NCI-H1436 (cell line): ENCODE measurements around the gene SDK2.
A peak's percentile ranks its signal among the peaks of the same experiment; 100 is the strongest.
"Not testable (repeated sequence)": the region's sequence is repeated elsewhere in the genome, so short reads cannot be mapped to it uniquely, and the experiment has no call there.

Experiments used
- DNase-seq: peaks from one replicate; lab custom pipeline; 2025; lab: John Stamatoyannopoulos, UW

SDK2 gene

DNA sequence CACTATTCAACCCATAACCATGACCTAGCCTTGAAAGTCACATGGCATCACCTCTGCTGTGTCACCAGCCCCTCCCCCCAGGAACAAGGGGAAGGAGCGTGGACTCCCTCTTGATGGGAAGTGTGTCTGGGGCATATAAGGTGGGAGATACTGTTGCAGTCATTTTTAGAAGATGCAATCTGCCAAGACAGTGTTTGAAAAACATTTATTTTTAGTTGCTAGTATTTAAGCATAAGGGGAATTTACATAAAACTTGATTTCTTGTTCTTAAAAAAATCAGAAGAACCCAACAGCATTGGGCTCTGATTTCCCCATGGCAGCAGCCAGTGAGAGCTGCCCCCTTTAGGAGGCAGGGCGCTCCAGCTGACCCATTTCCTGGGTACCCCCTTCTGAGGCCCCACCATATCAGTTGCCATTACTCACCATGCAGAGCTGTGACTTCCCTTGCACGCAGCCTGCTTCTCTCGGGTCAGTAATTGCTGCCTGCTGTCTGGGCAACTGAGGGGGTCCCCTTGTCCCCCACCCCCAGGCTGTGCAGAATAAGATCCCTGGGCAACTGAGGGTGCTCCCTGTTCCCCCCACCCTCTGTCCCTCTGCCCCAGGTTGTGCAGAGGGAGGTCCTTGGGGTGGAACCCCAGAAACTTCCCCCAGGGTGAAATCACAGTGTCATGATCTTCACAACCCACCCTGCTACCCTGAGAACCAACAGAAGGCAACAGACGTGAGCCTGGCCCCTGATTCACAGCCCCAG, 320.7 kb downstream of the SDK2 start:
- DNase-seq: no peak

DNA sequence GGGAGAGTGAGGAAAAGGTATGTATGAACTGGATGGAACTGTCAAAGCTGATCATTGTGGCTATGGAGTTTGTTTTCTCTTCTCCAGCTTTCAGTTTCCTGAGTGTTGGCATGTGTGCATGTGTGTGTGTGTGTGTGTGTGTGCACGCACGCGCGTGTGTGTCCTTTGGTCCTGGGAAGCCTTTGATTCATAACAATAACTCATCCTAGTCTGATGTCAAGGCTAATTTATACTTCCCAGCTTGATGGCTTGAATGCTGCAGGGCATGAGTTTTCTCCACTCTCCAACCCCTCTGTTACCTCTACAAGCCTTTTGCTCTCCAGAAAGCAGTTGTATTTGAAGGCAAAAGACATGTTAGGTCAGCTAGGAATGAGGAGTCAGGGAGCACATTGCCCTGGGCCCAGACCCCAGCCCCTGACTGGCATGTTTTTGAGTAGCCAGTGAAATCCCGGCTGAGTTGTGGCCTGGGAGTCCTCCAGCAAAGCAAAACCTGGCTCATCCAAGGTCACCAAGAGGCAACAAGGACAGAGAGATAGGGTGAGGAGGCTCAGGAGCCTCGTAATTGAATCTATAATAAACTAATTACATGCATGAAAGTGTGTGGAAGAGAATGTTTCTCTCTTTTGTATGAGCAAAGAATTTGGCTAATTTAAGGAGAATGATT, 323.5 kb downstream of the SDK2 start:
- DNase-seq: no peak

DNA sequence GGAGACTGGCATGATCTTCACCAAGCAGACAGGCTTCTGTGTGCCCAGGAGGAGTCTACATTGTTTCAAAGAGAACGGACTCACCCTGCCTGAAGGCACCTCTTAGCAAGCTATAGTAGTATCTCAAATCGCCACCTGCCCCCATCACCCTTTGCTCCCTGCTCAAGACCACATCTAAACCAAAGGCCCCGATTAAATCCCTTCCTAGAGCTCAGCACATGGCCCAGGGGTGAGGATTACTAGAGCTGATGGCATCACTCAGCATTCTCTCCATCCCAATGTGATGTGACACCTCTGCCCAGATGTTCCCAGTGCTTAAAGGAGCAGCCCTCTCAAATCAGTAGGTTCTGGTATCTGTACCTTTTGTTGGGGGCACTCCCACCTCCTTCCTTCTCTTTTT, 324.5 kb downstream of the SDK2 start:
- DNase-seq: no peak

DNA sequence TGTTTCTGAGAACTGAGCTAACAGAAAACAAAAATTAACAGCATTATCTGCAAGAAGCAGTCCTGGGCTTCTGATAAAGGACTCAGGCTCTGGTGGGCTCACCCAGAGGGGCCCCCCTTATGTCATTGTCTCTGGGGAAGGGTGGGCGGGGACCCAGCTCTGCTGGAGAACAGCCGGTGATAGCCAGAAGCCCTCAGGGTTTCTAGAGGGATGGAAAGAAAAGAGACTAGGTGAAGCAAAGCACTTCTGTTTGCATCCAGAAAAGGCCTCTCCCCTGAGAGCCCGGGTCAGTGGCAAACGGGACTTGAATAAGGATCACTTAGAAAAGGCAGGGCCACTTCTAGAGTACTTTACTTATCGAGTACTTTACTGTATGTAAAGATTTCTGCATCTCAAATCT, 325.4 kb downstream of the SDK2 start:
- DNase-seq: peak; percentile 38

DNA sequence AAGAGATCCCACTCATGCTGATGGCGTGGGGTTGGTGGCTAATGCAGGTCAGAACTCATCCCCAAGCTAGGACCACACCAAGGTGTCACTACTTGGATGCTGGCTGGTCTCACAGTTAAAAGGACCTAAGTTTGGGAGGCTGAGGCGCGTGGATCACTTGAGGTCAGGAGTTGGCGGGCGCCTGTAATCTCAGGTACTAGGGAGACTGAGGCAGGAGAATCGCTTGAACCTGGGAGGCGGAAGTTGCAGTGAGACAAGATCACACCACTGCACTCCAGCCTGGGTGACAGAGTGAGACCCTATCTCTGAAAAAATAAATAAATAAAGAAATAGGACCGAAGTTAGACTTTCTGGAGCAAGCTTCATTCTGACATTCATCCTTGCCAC, 325.8 kb downstream of the SDK2 start:
- DNase-seq: no peak

DNA sequence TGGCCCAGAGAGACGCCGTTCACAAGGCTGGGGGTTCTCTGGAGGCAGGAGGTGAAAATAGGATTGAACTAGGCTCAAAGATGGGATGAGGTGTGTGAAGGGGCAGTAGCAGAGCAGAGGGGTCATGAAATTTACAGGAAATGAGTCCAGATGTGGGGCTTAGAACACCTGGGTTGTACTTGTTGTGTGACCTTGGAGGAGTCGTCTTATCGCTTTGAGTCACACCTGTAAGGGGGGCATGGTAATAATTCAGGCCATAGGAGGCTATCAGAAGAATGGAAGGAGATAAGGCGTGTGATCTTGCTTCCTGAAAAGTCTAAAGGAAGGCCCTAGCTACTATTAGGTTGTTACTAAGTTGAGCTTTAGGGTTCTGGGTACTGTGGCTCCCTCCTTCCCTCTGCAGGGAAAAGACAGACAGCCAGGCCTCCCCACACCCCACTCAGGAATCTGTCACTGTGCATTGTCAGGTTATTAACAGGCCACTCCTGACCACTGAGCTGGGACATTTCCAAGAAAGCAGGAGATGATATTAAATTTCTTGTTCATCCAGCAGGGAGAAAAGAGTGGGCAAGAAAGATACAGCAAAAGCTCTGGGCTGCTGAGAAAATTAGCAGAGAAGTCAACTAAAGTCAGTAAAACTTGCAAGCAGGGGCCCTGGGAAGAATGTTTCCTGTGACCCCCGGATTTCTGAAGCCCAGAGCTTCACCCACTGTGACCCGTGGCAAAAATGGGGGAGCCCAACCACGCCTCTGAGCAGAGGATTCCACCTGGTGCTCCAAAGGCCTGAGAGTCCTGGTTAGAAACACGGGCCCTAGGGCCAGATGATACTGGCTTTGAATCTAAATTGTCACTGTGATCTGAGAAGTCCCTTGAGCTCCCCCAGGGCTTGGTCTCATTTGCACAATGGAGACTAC, 326.5 kb downstream of the SDK2 start:
- DNase-seq: no peak

DNA sequence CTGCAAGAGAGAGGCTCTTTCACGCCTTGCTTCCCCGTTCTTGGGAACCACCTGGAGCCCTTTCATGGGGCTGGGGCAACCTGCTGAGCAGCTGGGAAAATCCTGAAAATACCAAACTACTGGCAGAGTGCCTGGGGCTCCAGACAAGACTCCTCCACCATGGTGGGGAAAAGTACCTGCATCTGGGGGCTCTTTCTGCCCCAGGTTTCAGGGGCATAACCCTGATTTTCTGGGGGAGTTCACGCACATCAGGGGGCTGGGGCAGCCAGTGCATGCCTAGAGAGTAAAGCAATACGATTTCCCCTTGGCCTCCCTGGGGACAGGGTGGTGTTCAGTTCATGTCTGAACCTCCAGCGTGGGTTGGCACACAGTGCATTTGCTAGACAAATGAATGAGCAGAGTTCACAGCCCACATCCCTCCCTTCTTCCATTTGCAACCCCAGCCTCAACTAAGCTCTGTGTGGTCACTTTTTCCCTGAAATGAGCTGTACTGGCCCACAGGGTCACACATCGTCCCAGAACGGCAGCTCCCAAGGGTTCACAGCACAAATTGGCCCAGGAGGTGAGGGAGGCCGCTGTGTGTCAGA, 327.2 kb downstream of the SDK2 start:
- no peak for DNase-seq

DNA sequence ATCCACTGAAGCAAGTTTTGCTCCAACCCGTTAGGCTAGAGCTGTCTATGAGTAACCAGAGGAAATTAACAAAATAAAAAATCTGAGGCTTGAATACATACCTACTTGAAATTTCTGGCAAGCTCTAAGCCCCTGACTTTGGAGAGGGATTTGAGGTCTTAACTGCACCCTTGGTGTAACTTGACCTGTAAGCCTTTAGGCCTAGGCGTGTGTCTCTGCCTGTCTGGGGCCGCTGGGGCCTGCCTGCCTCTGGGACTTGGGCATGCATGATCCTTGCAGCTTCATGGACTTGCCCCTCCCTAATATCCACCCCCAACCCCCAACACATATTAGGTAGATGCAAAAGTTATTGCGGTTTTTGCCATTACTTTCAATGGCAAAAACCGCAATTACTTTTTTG, 328.8 kb downstream of the SDK2 start:
- DNase-seq: no peak

DNA sequence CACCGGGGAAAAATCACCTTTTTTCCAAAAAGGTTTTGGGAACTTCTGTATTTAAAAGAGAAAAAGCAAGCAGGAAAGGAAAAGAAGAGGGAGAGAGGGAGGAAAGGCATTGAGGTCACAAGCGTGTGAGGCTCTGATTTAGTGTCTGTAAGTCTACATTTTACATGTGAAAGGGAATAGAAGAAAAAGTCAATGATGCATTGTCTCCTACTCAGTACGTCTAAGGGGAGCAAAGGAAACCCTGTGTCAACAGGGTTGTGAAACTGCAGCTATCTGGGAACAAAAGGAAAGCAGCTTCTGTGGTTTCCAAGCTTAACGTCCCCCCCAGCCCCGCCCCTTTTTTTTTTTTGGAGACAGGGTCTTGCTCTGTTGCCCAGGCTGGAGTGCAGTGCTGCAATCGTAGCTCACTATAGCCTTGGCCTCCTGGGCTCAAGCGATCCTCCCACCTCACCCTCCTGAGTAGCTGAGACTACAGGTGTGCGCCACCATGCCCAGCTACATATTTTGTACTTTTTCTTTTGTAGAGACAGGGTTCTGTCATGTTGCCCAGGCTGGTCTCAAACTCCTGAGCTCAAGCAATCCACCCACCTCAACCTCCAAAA, 330.6 kb downstream of the SDK2 start:
- no peak for DNase-seq

DNA sequence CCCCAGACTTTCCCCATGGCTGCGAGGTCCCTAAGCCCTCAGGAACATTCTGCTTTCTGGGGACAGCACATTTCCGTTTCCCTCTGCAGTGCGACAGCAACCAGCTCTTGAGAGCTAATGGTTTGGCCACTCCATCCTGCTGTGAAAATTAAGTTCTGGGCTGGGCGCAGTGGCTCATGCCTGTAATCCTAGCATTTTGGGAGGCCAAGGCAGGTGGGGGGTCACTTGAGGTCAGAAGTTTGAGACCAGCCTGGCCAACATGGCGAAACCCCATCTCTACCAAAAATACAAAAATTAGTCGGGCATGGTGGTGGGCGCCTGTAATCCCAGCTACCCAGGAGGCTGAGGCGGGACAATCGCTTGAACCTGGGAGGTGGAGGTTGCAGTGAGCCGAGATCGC, 331.4 kb downstream of the SDK2 start:
- DNase-seq: not testable (repeated sequence)

DNA sequence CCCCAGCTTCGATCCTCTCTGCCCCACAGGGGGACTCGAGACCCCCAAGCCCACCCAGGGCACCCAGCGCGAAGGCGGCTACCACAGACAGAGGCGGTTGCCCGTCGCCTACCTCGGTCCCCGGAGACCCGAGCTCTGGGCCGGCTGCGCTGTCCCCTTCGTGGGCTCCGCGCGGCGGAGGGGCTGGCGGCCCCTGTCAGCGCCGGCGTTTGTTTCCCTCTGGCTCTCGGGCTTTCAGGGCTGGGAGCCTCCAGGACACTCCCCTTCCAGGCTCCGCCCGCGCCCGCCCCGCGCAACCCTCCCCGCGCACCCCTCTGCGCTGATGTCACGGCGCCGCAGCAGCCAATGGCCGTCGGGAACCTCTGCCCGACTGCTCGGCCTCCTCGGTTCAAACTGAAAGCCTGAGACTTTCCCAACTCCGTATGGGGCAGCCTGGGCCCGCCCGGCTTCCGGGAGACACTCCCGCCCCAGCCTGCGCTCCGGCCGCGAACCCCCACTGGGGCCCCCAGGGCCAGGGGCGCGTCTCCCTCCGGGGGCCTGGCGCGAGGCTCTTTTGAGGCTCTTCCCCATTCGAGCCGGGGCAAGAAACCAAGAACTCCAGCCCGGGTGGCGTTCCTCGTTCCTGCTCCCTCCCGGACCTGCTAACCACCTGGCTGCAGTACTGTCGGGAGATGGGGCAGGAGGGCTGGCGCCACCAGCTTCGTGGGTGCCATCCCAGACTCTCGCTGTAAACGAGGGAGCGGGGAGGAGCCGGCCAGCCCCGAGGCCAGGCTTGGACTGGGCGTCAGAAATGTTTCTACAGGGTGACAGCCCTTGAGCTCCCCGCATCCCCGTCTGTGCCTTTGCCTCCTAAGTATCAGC, 332.2 kb downstream of the SDK2 start, which contains the start of gene CDC42EP4:
Gene CDC42EP4, minus strand, starts transcription at position 221 of the 861 bp plus-strand sequence. CDS start 25,501 bp downstream, outside the sequence.
- DNase-seq: peak; percentile 91

DNA sequence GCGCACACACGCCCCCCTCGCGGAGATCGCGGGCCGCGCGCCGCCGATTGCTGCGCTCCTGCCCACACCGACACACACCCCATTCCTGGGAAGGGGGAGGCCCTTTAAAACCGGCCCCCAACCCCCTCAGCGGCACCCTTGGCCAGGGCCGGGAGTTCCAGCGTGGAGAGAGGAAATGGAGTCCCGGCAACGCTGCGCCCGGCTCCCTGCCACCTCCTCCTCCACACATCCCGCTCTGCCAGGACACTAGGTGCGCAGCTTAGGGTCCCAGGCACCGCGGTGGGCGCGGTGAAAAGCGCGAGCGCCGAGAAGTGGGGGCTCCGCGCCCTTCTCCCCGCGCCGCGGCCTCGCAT, 332.8 kb downstream of the SDK2 start:
- no peak for DNase-seq

DNA sequence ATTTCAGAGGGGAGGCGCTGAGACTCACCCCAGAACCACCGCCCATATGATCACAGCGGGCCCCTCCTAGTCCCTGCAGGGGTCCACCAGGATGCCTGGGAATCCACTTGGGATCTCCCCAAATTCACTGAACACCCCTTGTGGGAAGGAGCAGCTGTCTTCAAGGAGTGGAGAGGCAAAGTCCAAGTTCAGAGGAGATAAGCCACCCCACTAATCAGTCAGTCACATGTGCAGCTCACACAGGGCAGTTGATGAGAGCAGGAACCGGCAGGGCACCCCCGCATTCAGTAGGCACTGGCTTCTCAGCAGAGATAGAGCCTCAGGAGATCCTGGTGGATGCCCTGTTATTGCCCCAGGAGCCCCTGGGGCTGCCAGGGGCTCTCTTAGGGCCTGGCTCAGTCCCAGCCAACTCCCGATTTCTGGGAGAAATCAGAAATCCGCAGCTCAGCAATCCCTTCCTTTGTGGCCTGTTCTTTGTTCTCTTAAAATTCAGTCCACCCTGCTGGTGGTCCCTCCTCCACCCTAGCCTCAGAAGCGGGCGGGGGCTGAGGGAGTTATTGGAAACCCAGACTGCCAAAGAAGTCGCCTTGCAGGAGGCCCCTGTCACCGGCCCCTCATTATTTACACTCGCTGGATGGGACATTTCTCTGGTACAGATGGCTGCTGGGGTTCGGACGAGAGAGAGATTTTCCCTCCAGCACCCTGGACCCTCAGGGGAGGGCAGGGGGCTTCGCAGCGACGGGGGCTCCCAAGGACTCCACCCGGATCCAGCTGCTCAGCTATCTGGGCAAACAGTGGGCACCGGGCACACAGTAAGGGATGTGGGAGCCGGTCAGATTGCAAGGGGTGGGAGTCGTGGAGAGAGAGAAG, 334.3 kb downstream of the SDK2 start:
- DNase-seq: no peak

DNA sequence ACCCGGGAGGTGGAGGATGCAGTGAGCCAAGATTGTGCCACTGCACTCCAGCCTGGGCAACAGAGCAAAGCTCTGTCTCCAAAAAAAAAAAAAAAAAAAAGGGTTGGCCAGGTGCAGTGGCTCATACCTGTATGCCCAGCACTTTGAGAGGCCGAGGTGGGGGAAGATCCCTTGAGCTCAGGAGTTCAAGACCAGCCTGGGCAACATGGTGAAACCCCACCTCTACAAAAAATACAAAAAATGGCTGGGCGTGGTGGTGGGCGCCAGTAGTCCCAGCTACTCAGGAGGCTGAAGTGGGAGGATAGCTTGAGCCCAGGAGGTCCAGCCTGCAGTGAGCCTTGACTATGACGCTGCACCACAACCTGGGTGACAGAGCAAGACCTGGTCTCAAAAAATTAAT, 335.3 kb downstream of the SDK2 start:
- DNase-seq: not testable (repeated sequence)

DNA sequence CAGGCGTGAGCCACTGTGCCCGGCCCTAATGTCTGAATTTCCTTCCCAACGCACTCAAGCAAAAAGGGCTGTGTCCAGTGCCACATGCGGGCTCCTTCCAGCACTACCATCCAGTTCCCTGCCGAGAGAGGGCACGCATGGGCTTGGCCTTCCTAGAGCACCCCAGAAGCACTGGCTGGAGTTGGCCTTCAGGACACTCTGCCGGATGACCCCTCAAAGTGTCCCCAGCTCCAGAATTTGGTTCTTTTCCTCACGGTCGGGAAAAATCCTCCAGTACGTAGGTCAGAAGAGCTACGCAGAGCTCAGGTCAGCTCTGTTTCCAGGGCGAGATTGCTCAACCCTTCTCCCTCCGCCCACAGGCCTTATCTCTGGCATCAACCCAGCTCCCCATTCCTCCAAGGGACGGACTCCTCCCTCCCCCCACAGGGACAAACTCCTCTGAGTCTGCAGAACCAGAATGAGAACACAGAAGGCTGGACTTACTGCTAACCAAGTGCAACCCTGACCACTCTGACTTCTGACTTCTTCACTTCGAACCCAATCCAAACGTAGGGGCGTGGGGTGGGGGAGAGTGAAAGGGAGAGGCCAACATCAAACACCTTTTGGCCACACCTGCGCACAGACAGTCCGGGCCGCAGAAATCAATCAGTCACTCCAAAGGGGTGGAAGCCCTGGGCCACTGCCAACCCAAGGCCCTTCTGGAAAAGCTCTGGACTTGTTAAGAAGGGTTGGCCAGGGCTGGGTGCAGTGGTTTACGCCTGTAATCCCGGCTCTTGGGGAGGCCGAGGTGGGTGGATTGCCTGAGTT, 336.0 kb downstream of the SDK2 start:
- DNase-seq: no peak

DNA sequence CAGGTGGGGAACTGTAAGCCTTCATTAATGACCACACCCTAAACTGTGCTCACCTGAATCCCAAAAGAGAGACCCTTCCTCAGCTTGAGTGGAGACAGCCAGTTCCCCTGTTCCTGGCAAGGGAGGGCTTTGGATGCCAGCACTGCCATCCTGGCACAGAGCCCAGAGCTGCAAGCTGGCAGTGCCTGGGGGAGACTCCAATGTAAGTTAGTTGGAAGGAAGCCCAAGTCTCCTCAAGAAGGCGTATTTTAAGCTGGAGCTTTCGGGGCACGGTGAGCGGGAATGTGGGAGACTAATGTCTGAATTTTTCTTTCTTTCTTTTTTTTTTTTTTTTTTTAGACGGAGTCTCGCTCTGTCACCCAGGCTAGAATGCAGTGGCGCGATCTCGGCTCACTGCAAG, 337.1 kb downstream of the SDK2 start:
- DNase-seq: no peak

DNA sequence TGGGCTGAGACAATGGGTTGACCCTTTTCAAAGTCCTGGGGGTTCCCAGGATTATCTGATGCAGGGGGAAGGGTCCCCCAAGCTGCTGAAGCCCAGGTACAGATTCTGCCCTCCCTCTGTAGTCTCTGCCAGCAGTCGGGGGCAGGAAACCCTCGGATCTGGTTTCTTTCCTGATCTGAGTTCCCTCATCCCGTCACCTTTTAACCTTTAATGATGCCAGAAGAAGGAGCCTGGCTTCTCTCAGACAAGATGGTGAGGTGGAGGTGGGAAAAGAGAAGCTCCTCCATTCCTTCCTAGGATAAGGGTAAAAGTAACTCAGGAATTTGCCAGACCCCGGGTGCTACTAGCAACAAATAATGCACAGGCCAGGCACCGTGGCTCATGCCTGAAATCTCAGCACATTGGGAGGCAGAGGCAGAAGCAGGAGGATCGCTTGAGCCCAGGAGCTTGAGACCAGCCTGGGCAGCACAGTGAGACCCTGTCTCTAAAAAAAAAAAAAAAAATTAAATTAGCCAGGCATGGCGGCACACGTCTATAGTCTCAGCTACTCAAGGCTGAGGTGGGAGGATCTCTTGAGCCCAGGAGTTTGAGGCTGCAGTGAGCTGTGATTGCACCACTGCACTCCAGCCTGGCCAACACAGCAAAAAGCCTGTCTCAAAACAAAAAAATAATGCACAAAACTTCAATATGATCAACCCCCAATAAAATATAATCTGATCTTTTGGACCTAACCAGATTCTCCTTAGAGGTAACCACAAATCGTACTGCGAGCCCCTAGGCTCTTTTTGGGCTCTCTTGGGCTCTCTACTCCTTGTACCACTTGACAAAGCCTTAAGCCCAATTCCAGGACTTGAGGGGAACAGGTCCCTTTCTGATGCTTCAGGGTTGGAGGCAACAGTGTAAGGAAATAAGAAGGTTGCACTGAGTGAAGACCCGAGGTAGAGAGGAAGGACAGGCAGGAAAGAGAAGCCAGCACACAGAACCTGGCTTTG, 338.1 kb downstream of the SDK2 start:
- DNase-seq: no peak
